Measurements from ENCODE around the gene LCE3C. TPM values are rescaled to one million over a fixed set of nuclear protein-coding genes. Genes with fewer than 3 reads are reported as not detected.

The LCE3C gene
- not detected for total RNA-seq
- polyA plus RNA-seq = not detected
- long read RNA-seq, donor 1 = 0 reads
- long read RNA-seq, donor 2 = 0 reads
- long read RNA-seq, donor 3 = 0 reads
- long read RNA-seq, donor 4 = 0 reads
- long read RNA-seq, donor 5 = 0 reads
- long read RNA-seq, donor 6 = 0 reads
- long read RNA-seq, donor 7 = 0 reads
- long read RNA-seq, donor 8 = 0 reads
- long read RNA-seq, donor 9 = 0 reads
- long read RNA-seq, donor 10 = 0 reads

GRCh38 chr1:152599934-152600333 lies at the start of gene LCE3C:
TSS of gene LCE3C (plus strand) at chr1:152600234. CDS start at chr1:152600732, 498 bp downstream.
- intact Hi-C loops (cut with DNase I) = no loop called here
- Histone ChIP-seq H3K4me3 (no peak within 1 kb of the TSS), H3K4me1 (replicated peaks in 1 of 2) (no peaks in the 10 kb centered on the region), H3K27ac (no peak within 1 kb of the TSS), H3K27me3 (no peaks in the 10 kb centered on the region), H3K36me3 (replicated peaks in 1 of 2) (no peaks in the 10 kb centered on the region), H3K9me3 (replicated peaks in 1 of 3) (no peaks in the 10 kb centered on the region)
- DNase-seq = no peak
- WGBS, 4 donors = 43 to 61% (median 52%) methylated on average over 1 to 4 of the region's 4 CpGs; no CpG with 5 or more reads in 1 of the 4 donors
- TF ChIP-seq CTCF (IDR thresholded peaks at IDR 0.05) (no peak), POLR2A (IDR thresholded peaks at IDR 0.05) (no peak)

- H3K27me3 ChIP-seq = no peaks in the 10 kb centered on the region
- H3K9me3 ChIP-seq (replicated peaks in 1 of 3) = no peaks in the 10 kb centered on the region
- H3K27ac ChIP-seq = no peak overlapping the region
- no peak for DNase-seq
- no peaks in the 10 kb centered on the region for H3K4me1 ChIP-seq (replicated peaks in 1 of 2)
- no peak for TF ChIP-seq POLR2A (IDR thresholded peaks at IDR 0.05)
- TF ChIP-seq CTCF (IDR thresholded peaks at IDR 0.05) = no peak
- no peak overlapping the region for H3K4me3 ChIP-seq
- intact Hi-C loops (cut with DNase I) = no loop called here
- 66 to 71% (median 69%) methylated on average over 2 of the region's 2 CpGs for WGBS, 4 donors
- H3K36me3 ChIP-seq (replicated peaks in 1 of 2) = no peaks in the 10 kb centered on the region
These were observed 34.9 kb upstream of the LCE3C start for GRCh38 chr1:152565115-152565514.

- Histone ChIP-seq H3K9me3 (replicated peaks in 1 of 3) (no peaks in the 10 kb centered on the region), H3K36me3 (replicated peaks in 1 of 2) (no peaks in the 10 kb centered on the region), H3K4me1 (replicated peaks in 1 of 2) (no peaks in the 10 kb centered on the region), H3K27ac (no peak overlapping the region), H3K27me3 (no peaks in the 10 kb centered on the region), H3K4me3 (no peak overlapping the region)
- intact Hi-C loops (cut with DNase I) = no loop called here
- DNase-seq = no peak
- TF ChIP-seq CTCF (IDR thresholded peaks at IDR 0.05) (no peak), POLR2A (IDR thresholded peaks at IDR 0.05) (no peak)
- 63 to 82% (median 74%) methylated on average over 7 to 14 of the region's 14 CpGs for WGBS, 4 donors
These were observed 34.4 kb upstream of the LCE3C start for GRCh38 chr1:152565535-152566215.

GRCh38 chr1:152566681-152567080 lies 33.4 kb upstream of the LCE3C start, which contains the start of gene LCE3E:
TSS of gene LCE3E (minus strand) at chr1:152566780. CDS start at chr1:152566208, 572 bp downstream.
- DNase-seq = no peak
- no peak for TF ChIP-seq POLR2A (IDR thresholded peaks at IDR 0.05)
- TF ChIP-seq CTCF (IDR thresholded peaks at IDR 0.05) = no peak
- Histone ChIP-seq H3K9me3 (replicated peaks in 1 of 3) (no peaks in the 10 kb centered on the region), H3K4me1 (replicated peaks in 1 of 2) (no peaks in the 10 kb centered on the region), H3K4me3 (no peak within 1 kb of the TSS), H3K27ac (no peak within 1 kb of the TSS), H3K36me3 (replicated peaks in 1 of 2) (no peaks in the 10 kb centered on the region), H3K27me3 (no peaks in the 10 kb centered on the region)
- WGBS, 4 donors = 51 to 83% (median 67%) methylated on average over 1 of the region's 1 CpG
- intact Hi-C loops (cut with DNase I) = no loop called here

All from adrenal gland (tissue), 19 donors.